ENCODE data around the gene TRAPPC3. TPM values are rescaled to one million over a fixed set of nuclear protein-coding genes. Genes with fewer than 3 reads are reported as not detected.

The TRAPPC3 gene
- total RNA-seq, 3 donors from 2014 or later (not counting 1 experiment from before 2014, with no cell fraction given), result 28.0 to 34.7 (median 34.3) TPM

GRCh38 chr1:36151134-36151844, 2.0 kb upstream of the TRAPPC3 start:
- Histone ChIP-seq H3K4me3 (ENCODE audit: low read length) (peak overlapping the region; percentile 2), H3K27ac (ENCODE audit: low read length) (peak overlapping the region; percentile 92), H3K4me1 (ENCODE audit: control insufficient read depth, insufficient read depth, low read length) (peaks cover 58% of the 10 kb centered on the region), H3K27me3 (ENCODE audit: control insufficient read depth, insufficient read depth, low read length) (no peaks in the 10 kb centered on the region), H3K9me3 (ENCODE audit: control insufficient read depth, insufficient read depth, low read length) (no peaks in the 10 kb centered on the region), H3K36me3 (ENCODE audit: control insufficient read depth, insufficient read depth, low read length) (no peaks in the 10 kb centered on the region)
- Mint-ChIP-seq H3K27me3 (ENCODE audit: low read depth in 2 of 2) (no peaks in the 10 kb centered on the region), H3K36me3 (no peaks in the 10 kb centered on the region), H3K4me1 (peaks cover 56 to 76% of the 10 kb centered on the region in 2 donors), H3K9me3 (no peaks in the 10 kb centered on the region), H3K27ac (peak overlapping the region; percentile 99 to 100), H3K4me3 (peak overlapping the region; percentile 100)
- intact Hi-C loops (cut with micrococcal nuclease), result loop anchor here (2.0 kb wide), 1 partner anchor 1328 kb away; no protein-coding TSS in a partner anchor
- no peak for TF ChIP-seq CTCF (IDR thresholded peaks at IDR 0.05)
- WGBS (ENCODE audit: insufficient coverage), result 50% methylated on average over 1 of the region's 1 CpG
- no peak for ATAC-seq
- peak in 1 of 2 donors; percentile 37 for DNase-seq

GRCh38 chr1:36150296-36151133, 1.2 kb upstream of the TRAPPC3 start:
- H3K4me3 ChIP-seq (ENCODE audit: low read length), result peak overlapping the region; percentile 14
- no peaks in the 10 kb centered on the region for H3K27me3 ChIP-seq (ENCODE audit: control insufficient read depth, insufficient read depth, low read length)
- H3K9me3 ChIP-seq (ENCODE audit: control insufficient read depth, insufficient read depth, low read length), result no peaks in the 10 kb centered on the region
- Mint-ChIP-seq H3K9me3 (no peaks in the 10 kb centered on the region), H3K4me1 (peaks cover 56 to 76% of the 10 kb centered on the region in 2 donors), H3K27ac (peak overlapping the region; percentile 99 to 100), H3K36me3 (no peaks in the 10 kb centered on the region), H3K27me3 (ENCODE audit: low read depth in 2 of 2) (no peaks in the 10 kb centered on the region), H3K4me3 (peak overlapping the region; percentile 100)
- H3K36me3 ChIP-seq (ENCODE audit: control insufficient read depth, insufficient read depth, low read length), result no peaks in the 10 kb centered on the region
- peak overlapping the region; percentile 92 for H3K27ac ChIP-seq (ENCODE audit: low read length)
- DNase-seq (peak; percentile 79 to 84), ATAC-seq (peak; percentile 48 to 64 (median 51))
- peaks cover 57% of the 10 kb centered on the region for H3K4me1 ChIP-seq (ENCODE audit: control insufficient read depth, insufficient read depth, low read length)
- intact Hi-C loops (cut with micrococcal nuclease), result loop anchor here (2.0 kb wide), 1 partner anchor 1328 kb away; no protein-coding TSS in a partner anchor
- 9% methylated on average over 12 of the region's 12 CpGs for WGBS (ENCODE audit: insufficient coverage)
- TF ChIP-seq CTCF (IDR thresholded peaks at IDR 0.05), result no peak

GRCh38 chr1:36149973-36150295, 648 bp upstream of the TRAPPC3 start:
- intact Hi-C loops (cut with micrococcal nuclease), result loop anchor here (1.0 to 5.0 kb wide), 9 partner anchors 7 to 1329 kb away; partner anchors contain the start of genes ADPRS, MRPS15, SH3D21 and THRAP3
- H3K4me3 ChIP-seq (ENCODE audit: low read length), result no peak overlapping the region
- no peaks in the 10 kb centered on the region for H3K36me3 Mint-ChIP-seq

More at GRCh38 chr1:36149973-36150295, 648 bp upstream of the TRAPPC3 start:
- Histone ChIP-seq H3K36me3 (ENCODE audit: control insufficient read depth, insufficient read depth, low read length) (no peaks in the 10 kb centered on the region), H3K27ac (ENCODE audit: low read length) (peak overlapping the region; percentile 92), H3K4me1 (ENCODE audit: control insufficient read depth, insufficient read depth, low read length) (peaks cover 51% of the 10 kb centered on the region), H3K9me3 (ENCODE audit: control insufficient read depth, insufficient read depth, low read length) (no peaks in the 10 kb centered on the region), H3K27me3 (ENCODE audit: control insufficient read depth, insufficient read depth, low read length) (no peaks in the 10 kb centered on the region)
- Mint-ChIP-seq H3K4me3 (peak overlapping the region; percentile 100), H3K9me3 (no peaks in the 10 kb centered on the region), H3K4me1 (peaks cover 56 to 71% of the 10 kb centered on the region in 2 donors), H3K27me3 (ENCODE audit: low read depth in 2 of 2) (no peaks in the 10 kb centered on the region), H3K27ac (peak overlapping the region; percentile 99 to 100)
- no peak for TF ChIP-seq CTCF (IDR thresholded peaks at IDR 0.05)
- 34% methylated on average over 6 of the region's 6 CpGs for WGBS (ENCODE audit: insufficient coverage)
- DNase-seq (no peak), ATAC-seq (no peak)
